Chondrocyte (in vitro differentiated cells): ENCODE results near the gene NPC1L1. TPM values are rescaled to one million over a fixed set of nuclear protein-coding genes. Genes with fewer than 3 reads are reported as not detected.

Experiments used
- DNase-seq: peaks from one replicate; pipeline ENCODE4 v3.0.0; 2021; ENCODE audit warnings: mixed read lengths, low spot score
- H3K27ac Mint-ChIP-seq: one replicate; pipeline ENCODE4 v1.8.0; 2021; ENCODE audit warnings: mild to moderate bottlenecking, moderate library complexity, mixed read lengths; ENCODE audit not compliant: unreplicated experiment
- H3K27me3 Mint-ChIP-seq: 2 replicates; pipeline ENCODE4 v1.8.0; 2021; ENCODE audit warnings: low read depth, mixed read lengths
- H3K36me3 Mint-ChIP-seq: 2 replicates; pipeline ENCODE4 v1.8.0; 2021; ENCODE audit warnings: low read depth, mixed read lengths
- H3K4me1 Mint-ChIP-seq: 2 replicates; pipeline ENCODE4 v1.8.0; 2021; ENCODE audit warnings: low read depth, mild to moderate bottlenecking, mixed read lengths
- H3K4me3 Mint-ChIP-seq: one replicate; pipeline ENCODE4 v1.8.0; 2021; ENCODE audit warnings: mild to moderate bottlenecking, moderate library complexity, mixed read lengths; ENCODE audit not compliant: unreplicated experiment
- H3K9me3 Mint-ChIP-seq: 2 replicates; pipeline ENCODE4 v1.8.0; 2021; ENCODE audit warnings: low read depth, mixed read lengths
- total RNA-seq: library from RNA; stranded (reverse); gene quantifications from 3 replicates; pipeline ENCODE4 v1.2.1, GENCODE V29; 2021
- TF ChIP-seq, protein P1 (sequence below): fragments of 200-600 bp; sonication (generic); IDR thresholded peaks from 2 replicates; pipeline ENCODE4 v1.5.0; 2021; ENCODE audit warnings: antibody characterized with exemption, mild to moderate bottlenecking, moderate library complexity

Gene NPC1L1
- total RNA-seq, 1 donor from 2014 or later = not detected

DNA sequence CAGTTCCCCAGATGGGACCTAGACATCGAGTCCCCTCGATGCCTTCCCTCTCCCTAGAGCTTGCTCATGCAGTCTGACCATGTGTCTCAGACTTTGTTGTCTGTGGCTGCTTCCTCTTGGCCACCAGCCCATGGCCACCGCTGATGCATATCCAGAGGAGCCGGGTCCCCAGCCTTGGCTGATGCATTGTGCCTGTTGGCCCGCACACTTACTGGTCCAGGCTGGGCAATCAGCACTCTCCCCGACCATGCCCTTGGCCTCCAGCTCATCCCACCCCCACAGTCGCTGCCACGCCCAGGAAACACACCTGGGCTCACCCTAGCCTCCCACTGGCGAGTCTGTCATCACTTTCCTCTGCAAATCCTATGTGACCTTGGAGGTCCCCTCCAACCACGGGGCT, 10.1 kb downstream of the NPC1L1 start:
- TF ChIP-seq, protein P1, sequence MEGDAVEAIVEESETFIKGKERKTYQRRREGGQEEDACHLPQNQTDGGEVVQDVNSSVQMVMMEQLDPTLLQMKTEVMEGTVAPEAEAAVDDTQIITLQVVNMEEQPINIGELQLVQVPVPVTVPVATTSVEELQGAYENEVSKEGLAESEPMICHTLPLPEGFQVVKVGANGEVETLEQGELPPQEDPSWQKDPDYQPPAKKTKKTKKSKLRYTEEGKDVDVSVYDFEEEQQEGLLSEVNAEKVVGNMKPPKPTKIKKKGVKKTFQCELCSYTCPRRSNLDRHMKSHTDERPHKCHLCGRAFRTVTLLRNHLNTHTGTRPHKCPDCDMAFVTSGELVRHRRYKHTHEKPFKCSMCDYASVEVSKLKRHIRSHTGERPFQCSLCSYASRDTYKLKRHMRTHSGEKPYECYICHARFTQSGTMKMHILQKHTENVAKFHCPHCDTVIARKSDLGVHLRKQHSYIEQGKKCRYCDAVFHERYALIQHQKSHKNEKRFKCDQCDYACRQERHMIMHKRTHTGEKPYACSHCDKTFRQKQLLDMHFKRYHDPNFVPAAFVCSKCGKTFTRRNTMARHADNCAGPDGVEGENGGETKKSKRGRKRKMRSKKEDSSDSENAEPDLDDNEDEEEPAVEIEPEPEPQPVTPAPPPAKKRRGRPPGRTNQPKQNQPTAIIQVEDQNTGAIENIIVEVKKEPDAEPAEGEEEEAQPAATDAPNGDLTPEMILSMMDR = no peak
- Mint-ChIP-seq H3K27me3 (no peaks in the 10 kb centered on the region), H3K4me3 (no peak overlapping the region), H3K36me3 (peaks cover 3% of the 10 kb centered on the region), H3K27ac (no peak overlapping the region), H3K9me3 (peaks cover 2% of the 10 kb centered on the region), H3K4me1 (no peaks in the 10 kb centered on the region)
- DNase-seq = no peak

DNA sequence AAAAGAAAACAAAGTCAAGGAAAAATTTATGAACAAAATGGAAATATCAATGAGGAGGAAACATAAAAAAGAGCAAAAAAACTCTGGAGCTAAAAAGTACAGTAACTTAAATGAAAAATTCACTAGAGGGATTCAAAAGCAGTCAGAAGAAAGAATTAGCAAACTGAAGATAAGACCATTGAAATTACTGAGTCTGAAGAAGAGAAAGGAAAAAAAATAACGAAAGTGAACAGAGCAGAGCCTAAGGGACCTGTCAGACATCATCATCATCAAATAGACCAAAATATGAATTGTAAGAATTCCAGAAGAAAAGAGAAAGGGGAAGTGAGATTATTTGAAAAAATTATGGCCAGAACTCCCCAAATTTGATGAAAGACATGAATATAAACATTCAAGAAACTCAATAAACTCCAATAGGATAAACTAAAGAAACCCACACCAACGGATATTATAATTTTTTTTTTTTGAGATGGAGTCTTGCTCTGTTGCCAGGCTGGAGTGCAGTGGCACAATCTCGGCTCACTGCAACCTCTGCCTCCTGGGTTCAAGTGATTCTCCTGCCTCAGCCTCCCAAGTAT, 16.2 kb downstream of the NPC1L1 start:
- DNase-seq = no peak
- Mint-ChIP-seq H3K27me3 (peaks cover 14% of the 10 kb centered on the region), H3K9me3 (peaks cover 13% of the 10 kb centered on the region), H3K4me1 (no peaks in the 10 kb centered on the region), H3K27ac (no peak overlapping the region), H3K4me3 (no peak overlapping the region), H3K36me3 (peaks cover 10% of the 10 kb centered on the region)
- TF ChIP-seq, protein P1 = no peak

DNA sequence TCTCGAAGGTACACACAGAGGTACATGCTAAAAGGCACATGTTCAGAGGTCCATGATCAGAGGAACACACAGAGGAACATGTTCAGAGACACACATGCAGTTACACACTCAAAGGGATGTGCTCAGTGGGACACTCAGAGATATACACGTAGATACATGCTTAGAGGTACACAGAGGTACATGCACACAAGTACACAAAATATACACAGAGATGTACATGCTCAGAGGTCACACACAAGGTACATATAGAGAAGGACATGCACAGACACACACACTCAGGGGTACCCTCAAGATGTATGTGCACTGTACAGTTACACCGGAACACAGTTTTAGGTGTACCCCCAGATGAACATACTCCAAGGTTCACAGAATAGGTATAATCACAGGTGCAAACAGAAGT, 18.8 kb downstream of the NPC1L1 start:
- no peak for DNase-seq
- TF ChIP-seq, protein P1 = no peak
- Mint-ChIP-seq H3K4me3 (no peak overlapping the region), H3K9me3 (peaks cover 13% of the 10 kb centered on the region), H3K36me3 (peaks cover 9% of the 10 kb centered on the region), H3K27me3 (peaks cover 14% of the 10 kb centered on the region), H3K27ac (no peak overlapping the region), H3K4me1 (no peaks in the 10 kb centered on the region)

DNA sequence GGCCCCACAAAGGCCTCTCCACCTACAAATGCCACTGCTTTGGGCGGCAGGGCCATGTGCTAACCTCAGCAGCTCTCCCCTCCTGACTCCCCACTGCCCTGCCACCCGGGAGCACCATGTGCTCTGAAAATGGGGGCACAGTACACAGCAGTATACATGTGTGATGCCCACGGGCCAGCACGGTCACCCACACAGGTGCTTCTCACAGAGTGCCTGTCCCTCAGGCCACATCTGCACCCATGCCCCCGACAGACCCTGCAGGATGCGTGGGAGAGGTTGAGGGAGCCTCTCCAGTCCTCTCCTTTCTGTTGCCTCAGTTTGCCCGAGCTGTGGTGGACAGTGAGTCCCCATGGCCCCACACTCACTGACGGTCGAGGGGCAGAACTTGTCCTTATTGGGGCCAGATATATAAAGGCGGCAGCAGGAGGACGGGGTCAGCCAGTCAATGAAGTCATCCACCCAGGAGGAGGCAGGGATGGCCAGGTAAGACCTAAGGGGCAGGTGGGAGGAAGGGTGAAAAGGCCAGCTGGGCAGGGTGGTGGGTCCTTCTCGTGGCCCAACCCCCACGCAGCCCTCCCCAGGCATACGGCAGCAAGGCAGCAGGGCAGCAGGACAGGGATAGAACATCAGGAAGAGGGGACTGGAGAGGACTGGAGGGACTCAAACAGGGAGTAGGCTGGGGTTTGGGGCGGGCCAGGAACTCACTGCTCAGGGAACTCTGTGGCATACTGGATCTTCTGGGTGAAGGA, 19.6 kb downstream of the NPC1L1 start:
- Mint-ChIP-seq H3K27me3 (peaks cover 14% of the 10 kb centered on the region), H3K4me1 (no peaks in the 10 kb centered on the region), H3K27ac (no peak overlapping the region), H3K36me3 (peaks cover 8% of the 10 kb centered on the region), H3K4me3 (no peak overlapping the region), H3K9me3 (peaks cover 11% of the 10 kb centered on the region)
- TF ChIP-seq, protein P1 = no peak
- no peak for DNase-seq

DNA sequence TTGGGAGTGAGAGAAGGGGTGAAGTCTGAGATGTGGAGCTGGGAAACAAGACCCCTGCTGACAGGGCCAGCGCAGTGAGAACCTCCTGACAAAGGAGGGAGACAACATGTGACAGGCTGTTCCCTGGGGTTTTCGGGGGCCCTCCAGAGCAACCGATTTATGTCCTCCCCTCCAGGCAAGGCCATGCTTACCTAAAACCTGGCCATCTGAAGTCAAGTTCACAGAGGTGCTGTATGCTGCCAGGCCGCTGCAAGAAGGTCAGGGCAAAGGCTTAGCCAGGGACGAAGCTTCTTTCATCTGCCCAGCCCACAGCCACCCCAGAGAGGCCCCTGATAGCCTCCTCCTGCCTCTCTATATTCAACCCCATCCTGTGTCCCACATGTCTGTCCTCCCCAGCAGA, 20.6 kb downstream of the NPC1L1 start:
- H3K4me3 Mint-ChIP-seq = no peak overlapping the region
- DNase-seq = no peak
- TF ChIP-seq, protein P1 = no peak
- peaks cover 14% of the 10 kb centered on the region for H3K27me3 Mint-ChIP-seq
- H3K36me3 Mint-ChIP-seq = peaks cover 8% of the 10 kb centered on the region
- no peaks in the 10 kb centered on the region for H3K4me1 Mint-ChIP-seq
- no peak overlapping the region for H3K27ac Mint-ChIP-seq
- peaks cover 11% of the 10 kb centered on the region for H3K9me3 Mint-ChIP-seq
